ENCODE results near the gene TRIO. TPM values are rescaled to one million over a fixed set of nuclear protein-coding genes. Genes with fewer than 3 reads are reported as not detected.

Gene TRIO
- total and polyA plus RNA-seq, 2 of the 8 experiments (the other 6 are each of a cell fraction or from before 2014, with no cell fraction given): 35.1 to 69.1 TPM

DNA sequence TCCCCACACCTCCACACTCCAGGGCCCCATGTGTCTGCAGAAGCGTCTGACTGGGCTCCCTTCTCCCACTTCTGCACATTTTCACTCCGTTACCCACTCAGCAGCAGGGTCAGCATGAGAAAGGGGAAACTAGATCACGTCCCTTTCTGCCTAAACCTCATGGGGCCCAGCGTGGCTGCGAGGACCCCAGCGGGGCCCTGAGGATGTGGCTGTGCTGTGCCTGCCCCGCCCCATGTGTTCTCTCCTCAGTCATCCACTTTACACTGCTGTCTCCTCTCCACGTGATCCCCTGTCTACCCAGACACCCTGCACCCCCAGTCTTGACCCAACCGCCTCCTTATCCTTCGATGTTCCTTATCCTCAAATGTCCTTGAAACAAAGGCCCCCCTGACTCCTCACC is 378.6 kb downstream of the TRIO start (continued):
- TF ChIP-seq, protein P1, sequence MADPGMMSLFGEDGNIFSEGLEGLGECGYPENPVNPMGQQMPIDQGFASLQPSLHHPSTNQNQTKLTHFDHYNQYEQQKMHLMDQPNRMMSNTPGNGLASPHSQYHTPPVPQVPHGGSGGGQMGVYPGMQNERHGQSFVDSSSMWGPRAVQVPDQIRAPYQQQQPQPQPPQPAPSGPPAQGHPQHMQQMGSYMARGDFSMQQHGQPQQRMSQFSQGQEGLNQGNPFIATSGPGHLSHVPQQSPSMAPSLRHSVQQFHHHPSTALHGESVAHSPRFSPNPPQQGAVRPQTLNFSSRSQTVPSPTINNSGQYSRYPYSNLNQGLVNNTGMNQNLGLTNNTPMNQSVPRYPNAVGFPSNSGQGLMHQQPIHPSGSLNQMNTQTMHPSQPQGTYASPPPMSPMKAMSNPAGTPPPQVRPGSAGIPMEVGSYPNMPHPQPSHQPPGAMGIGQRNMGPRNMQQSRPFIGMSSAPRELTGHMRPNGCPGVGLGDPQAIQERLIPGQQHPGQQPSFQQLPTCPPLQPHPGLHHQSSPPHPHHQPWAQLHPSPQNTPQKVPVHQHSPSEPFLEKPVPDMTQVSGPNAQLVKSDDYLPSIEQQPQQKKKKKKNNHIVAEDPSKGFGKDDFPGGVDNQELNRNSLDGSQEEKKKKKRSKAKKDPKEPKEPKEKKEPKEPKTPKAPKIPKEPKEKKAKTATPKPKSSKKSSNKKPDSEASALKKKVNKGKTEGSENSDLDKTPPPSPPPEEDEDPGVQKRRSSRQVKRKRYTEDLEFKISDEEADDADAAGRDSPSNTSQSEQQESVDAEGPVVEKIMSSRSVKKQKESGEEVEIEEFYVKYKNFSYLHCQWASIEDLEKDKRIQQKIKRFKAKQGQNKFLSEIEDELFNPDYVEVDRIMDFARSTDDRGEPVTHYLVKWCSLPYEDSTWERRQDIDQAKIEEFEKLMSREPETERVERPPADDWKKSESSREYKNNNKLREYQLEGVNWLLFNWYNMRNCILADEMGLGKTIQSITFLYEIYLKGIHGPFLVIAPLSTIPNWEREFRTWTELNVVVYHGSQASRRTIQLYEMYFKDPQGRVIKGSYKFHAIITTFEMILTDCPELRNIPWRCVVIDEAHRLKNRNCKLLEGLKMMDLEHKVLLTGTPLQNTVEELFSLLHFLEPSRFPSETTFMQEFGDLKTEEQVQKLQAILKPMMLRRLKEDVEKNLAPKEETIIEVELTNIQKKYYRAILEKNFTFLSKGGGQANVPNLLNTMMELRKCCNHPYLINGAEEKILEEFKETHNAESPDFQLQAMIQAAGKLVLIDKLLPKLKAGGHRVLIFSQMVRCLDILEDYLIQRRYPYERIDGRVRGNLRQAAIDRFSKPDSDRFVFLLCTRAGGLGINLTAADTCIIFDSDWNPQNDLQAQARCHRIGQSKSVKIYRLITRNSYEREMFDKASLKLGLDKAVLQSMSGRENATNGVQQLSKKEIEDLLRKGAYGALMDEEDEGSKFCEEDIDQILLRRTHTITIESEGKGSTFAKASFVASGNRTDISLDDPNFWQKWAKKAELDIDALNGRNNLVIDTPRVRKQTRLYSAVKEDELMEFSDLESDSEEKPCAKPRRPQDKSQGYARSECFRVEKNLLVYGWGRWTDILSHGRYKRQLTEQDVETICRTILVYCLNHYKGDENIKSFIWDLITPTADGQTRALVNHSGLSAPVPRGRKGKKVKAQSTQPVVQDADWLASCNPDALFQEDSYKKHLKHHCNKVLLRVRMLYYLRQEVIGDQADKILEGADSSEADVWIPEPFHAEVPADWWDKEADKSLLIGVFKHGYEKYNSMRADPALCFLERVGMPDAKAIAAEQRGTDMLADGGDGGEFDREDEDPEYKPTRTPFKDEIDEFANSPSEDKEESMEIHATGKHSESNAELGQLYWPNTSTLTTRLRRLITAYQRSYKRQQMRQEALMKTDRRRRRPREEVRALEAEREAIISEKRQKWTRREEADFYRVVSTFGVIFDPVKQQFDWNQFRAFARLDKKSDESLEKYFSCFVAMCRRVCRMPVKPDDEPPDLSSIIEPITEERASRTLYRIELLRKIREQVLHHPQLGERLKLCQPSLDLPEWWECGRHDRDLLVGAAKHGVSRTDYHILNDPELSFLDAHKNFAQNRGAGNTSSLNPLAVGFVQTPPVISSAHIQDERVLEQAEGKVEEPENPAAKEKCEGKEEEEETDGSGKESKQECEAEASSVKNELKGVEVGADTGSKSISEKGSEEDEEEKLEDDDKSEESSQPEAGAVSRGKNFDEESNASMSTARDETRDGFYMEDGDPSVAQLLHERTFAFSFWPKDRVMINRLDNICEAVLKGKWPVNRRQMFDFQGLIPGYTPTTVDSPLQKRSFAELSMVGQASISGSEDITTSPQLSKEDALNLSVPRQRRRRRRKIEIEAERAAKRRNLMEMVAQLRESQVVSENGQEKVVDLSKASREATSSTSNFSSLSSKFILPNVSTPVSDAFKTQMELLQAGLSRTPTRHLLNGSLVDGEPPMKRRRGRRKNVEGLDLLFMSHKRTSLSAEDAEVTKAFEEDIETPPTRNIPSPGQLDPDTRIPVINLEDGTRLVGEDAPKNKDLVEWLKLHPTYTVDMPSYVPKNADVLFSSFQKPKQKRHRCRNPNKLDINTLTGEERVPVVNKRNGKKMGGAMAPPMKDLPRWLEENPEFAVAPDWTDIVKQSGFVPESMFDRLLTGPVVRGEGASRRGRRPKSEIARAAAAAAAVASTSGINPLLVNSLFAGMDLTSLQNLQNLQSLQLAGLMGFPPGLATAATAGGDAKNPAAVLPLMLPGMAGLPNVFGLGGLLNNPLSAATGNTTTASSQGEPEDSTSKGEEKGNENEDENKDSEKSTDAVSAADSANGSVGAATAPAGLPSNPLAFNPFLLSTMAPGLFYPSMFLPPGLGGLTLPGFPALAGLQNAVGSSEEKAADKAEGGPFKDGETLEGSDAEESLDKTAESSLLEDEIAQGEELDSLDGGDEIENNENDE (IDR thresholded peaks at IDR 0.05; ENCODE audit: insufficient replicate concordance, low read length): no peak
- no peak for TF ChIP-seq CHD2 (IDR thresholded peaks at IDR 0.05; ENCODE audit: low read length)
- TF ChIP-seq BCL11A (IDR thresholded peaks at IDR 0.05; ENCODE audit: low read depth in 2 of 2, low read length in 2 of 2): no peak
- no peak for TF ChIP-seq EGR1 (IDR thresholded peaks at IDR 0.05; ENCODE audit: borderline replicate concordance, low read depth, low read length)
- TF ChIP-seq YY1 (IDR thresholded peaks at IDR 0.05; ENCODE audit: low read depth, low read length): no peak
- no peak for TF ChIP-seq RFX5 (IDR thresholded peaks at IDR 0.05; ENCODE audit: borderline replicate concordance, low read depth, low read length)
- TF ChIP-seq KDM5A (IDR thresholded peaks at IDR 0.05; ENCODE audit: low read length): no peak
- no peak for TF ChIP-seq SUZ12 (IDR thresholded peaks at IDR 0.05; ENCODE audit: low read length)
- no peak for TF ChIP-seq RNF2 (IDR thresholded peaks at IDR 0.05; ENCODE audit: borderline replicate concordance, low read depth, low read length, missing control alignments, poor library complexity, severe bottlenecking)
- no peak for TF ChIP-seq HDAC6 (IDR thresholded peaks at IDR 0.05; ENCODE audit: low read depth, low read length)
- TF ChIP-seq NRF1 (IDR thresholded peaks at IDR 0.05; ENCODE audit: low read depth, low read length): no peak
- TF ChIP-seq RAD21 (IDR thresholded peaks at IDR 0.05 in 1 of 2, conservative IDR thresholded peaks at IDR 0.05 in 1 of 2; ENCODE audit: low read depth in 2 of 2, low read length in 2 of 2): no peak
